K562 (cell line): Measurements from ENCODE around the gene TF. TPM values are rescaled to one million over a fixed set of nuclear protein-coding genes. Genes with fewer than 3 reads are reported as not detected.

Experiments used
- HMGXB4 ChIP-seq: sonication (generic); formaldehyde crosslinking; IDR thresholded peaks from 2 replicates; pipeline ENCODE4 v1.8.1; 2023; ENCODE audit warnings: mild to moderate bottlenecking, missing genetic modification reagents
- MLLT1 ChIP-seq, 2 experiments: fragments of 450-650 bp; IDR thresholded peaks; 2 replicates each; pipeline ENCODE4 v1.6.1; 2016
- POLR2AphosphoS5 ChIP-seq: IDR thresholded peaks from 2 replicates; pipeline ENCODE4 v1.6.1; 2011; ENCODE audit warnings: mild to moderate bottlenecking, low read depth, low read length, moderate library complexity; ENCODE audit not compliant: control insufficient read depth, insufficient read depth
- RREB1 ChIP-seq: fragments of 250-450 bp; sonication (Bioruptor Pico); IDR thresholded peaks from 2 replicates; pipeline ENCODE4 v1.4.0; 2020
- SRSF1 ChIP-seq: fragments of 200-400 bp; formaldehyde crosslinking; IDR thresholded peaks from 2 replicates; pipeline ENCODE4 v1.6.1; 2017; ENCODE audit warnings: mild to moderate bottlenecking, low read depth, low read length, moderate library complexity
- ZNF12 ChIP-seq: sonication (generic); formaldehyde crosslinking; IDR thresholded peaks from 2 replicates; pipeline ENCODE4 v1.4.0; 2020; ENCODE audit warnings: mild to moderate bottlenecking, missing genetic modification reagents
- ZNF785 ChIP-seq: fragments of 250-450 bp; sonication (Bioruptor Pico); IDR thresholded peaks from 2 replicates; pipeline ENCODE4 v1.4.0; 2020; ENCODE audit warnings: mild to moderate bottlenecking
- polyA plus RNA-seq, 8 experiments: library from polyadenylated mRNA; depleted of rRNA in 4 of 8; stranded (reverse) in 5 of 8; unstranded in 3 of 8; fragments of >200 nt; fragmentation: Nextera tagmentation in 2 of 8; fragmentation: Illumina TruSeq in 1 of 8; extraction: Ambion mirVana in 2 of 8; extraction: Trizol in 1 of 8; gene quantifications; 2 replicates each; pipeline versions ENCODE4 v1.2.1 to v1.2.3, GENCODE V29; 2011 to 2014; ENCODE audit warnings: inconsistent platforms in 1 of 8, missing spikeins in 1 of 8
- total RNA-seq, 7 experiments: library from RNA; depleted of rRNA in 6 of 7; stranded (reverse); fragments of >200 nt in 6 of 7; fragmentation: Illumina TruSeq in 2 of 7; extraction: Trizol in 2 of 7; gene quantifications; 2 replicates each; pipeline versions ENCODE4 v1.2.1 to v1.2.3, GENCODE V29; 2011 to 2021; ENCODE audit warnings: low replicate concordance in 1 of 7
- TF ChIP-seq, protein P1 (sequence below): fragments of 250-450 bp; sonication (Bioruptor Pico); IDR thresholded peaks from 2 replicates; pipeline ENCODE4 v1.4.0; 2020; ENCODE audit warnings: mild to moderate bottlenecking

TF gene
- total and polyA plus RNA-seq, 9 of the 15 experiments (the other 6 are each of a cell fraction or from before 2014, with no cell fraction given): 0.09 to 9.2 (median 3.1) TPM

DNA sequence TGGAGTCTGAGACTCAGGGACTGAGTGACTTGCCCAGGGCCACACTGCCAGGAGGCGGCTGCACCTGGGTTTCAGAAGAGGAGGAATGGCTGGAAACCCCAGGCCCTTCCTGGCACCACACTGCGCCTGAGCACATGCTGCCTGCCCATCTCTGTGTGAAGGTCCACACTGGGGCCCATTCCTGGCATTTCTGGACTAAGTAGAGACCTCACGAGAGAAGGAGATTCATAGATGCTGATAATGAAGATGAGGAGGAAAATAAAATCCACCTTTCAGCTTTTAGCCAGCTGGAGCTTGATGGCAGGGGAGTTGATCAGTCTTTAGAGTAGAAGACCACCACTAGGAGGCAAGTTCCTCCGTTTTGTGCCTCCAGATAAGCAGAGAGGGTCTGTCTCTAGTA, 40.2 kb upstream of the TF start (continued):
- TF ChIP-seq, protein P1, sequence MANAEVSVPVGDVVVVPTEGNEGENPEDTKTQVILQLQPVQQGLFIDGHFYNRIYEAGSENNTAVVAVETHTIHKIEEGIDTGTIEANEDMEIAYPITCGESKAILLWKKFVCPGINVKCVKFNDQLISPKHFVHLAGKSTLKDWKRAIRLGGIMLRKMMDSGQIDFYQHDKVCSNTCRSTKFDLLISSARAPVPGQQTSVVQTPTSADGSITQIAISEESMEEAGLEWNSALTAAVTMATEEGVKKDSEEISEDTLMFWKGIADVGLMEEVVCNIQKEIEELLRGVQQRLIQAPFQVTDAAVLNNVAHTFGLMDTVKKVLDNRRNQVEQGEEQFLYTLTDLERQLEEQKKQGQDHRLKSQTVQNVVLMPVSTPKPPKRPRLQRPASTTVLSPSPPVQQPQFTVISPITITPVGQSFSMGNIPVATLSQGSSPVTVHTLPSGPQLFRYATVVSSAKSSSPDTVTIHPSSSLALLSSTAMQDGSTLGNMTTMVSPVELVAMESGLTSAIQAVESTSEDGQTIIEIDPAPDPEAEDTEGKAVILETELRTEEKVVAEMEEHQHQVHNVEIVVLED: no peak
- TF ChIP-seq ZNF785 (CRISPR knock-in tag) (no peak), POLR2AphosphoS5 (no peak), ZNF12 (CRISPR knock-in tag) (no peak), SRSF1 (no peak), MLLT1 (IDR thresholded peaks at IDR 0.05) (no peak), HMGXB4 (no peak), RREB1 (CRISPR knock-in tag) (no peak)
